SK-N-MC (cell line): ENCODE measurements around the gene TXNDC17.

Experiments
- EZH2 ChIP-seq: fragments of 200-600 bp; sonication (generic); IDR thresholded peaks from one replicate; pipeline ENCODE4 v1.6.1; 2017; ENCODE audit warnings: antibody characterized with exemption
- FOXP2 ChIP-seq: optimal IDR thresholded peaks from 2 replicates; pipeline ENCODE3; 2011; ENCODE audit warnings: mild to moderate bottlenecking, moderate library complexity; ENCODE audit not compliant: insufficient read depth; ENCODE audit errors: extremely low read length, control extremely low read depth
- POLR2AphosphoS5 ChIP-seq: IDR thresholded peaks from 2 replicates; pipeline ENCODE4 v1.6.1; 2012; ENCODE audit warnings: mild to moderate bottlenecking, low read depth, low read length, borderline replicate concordance

GRCh38 chr17:6676802-6677157, 35.9 kb downstream of the TXNDC17 start:
- TF ChIP-seq EZH2: no peak
- no peak for TF ChIP-seq POLR2AphosphoS5
- TF ChIP-seq FOXP2: no peak
